Osteoblast (primary cell): ENCODE measurements around the gene MACROH2A1. TPM values are rescaled to one million over a fixed set of nuclear protein-coding genes. Genes with fewer than 3 reads are reported as not detected.
A peak's percentile ranks its signal among the peaks of the same experiment; 100 is the strongest.

Source experiments
- DNase-seq: peaks from one replicate; pipeline ENCODE4 v3.0.0; 2011; ENCODE audit warnings: low spot score, mixed read lengths; ENCODE audit not compliant: insufficient read length; ENCODE audit errors: missing footprints
- H2AFZ ChIP-seq: 2 replicates; pipeline ENCODE4 v1.6.0; 2011; ENCODE audit warnings: mild to moderate bottlenecking, low read length
- H3K27ac ChIP-seq: 2 replicates; pipeline ENCODE4 v1.5.1; 2011; ENCODE audit warnings: mild to moderate bottlenecking, low read depth, low read length, moderate library complexity
- H3K27me3 ChIP-seq: 2 replicates; pipeline ENCODE4 v1.6.0; 2012; ENCODE audit warnings: mild to moderate bottlenecking, control low read depth, inconsistent platforms, low read length, moderate library complexity; ENCODE audit not compliant: insufficient read depth
- H3K36me3 ChIP-seq: 2 replicates; pipeline ENCODE4 v1.5.1; 2011; ENCODE audit warnings: mild to moderate bottlenecking, low read length, control low read depth, moderate library complexity; ENCODE audit not compliant: insufficient read depth
- H3K4me1 ChIP-seq: 2 replicates; pipeline ENCODE4 v1.5.1; 2011; ENCODE audit warnings: mild to moderate bottlenecking, low read length, control low read depth, moderate library complexity; ENCODE audit not compliant: insufficient read depth
- H3K4me2 ChIP-seq: 2 replicates; pipeline ENCODE4 v1.6.0; 2011; ENCODE audit warnings: mild to moderate bottlenecking, low read length; ENCODE audit not compliant: insufficient read depth
- H3K4me3 ChIP-seq: fragments of 200-600 bp; sonication (generic); 3 replicates; pipeline ENCODE4 v1.5.1; 2012; ENCODE audit warnings: mild to moderate bottlenecking, low read length, inconsistent platforms; ENCODE audit not compliant: insufficient read depth
- H3K79me2 ChIP-seq: 2 replicates; pipeline ENCODE4 v1.6.0; 2012; ENCODE audit warnings: mild to moderate bottlenecking, low read length, control low read depth, inconsistent platforms; ENCODE audit not compliant: insufficient read depth
- H3K9me3 ChIP-seq: 2 replicates; pipeline ENCODE4 v1.5.1; 2011; ENCODE audit warnings: low read depth, low read length, control low read depth
- H4K20me1 ChIP-seq: 2 replicates; pipeline ENCODE4 v1.6.0; 2012; ENCODE audit warnings: mild to moderate bottlenecking, low read length, control low read depth; ENCODE audit not compliant: insufficient read depth
- total RNA-seq: library from RNA; depleted of rRNA; stranded (reverse); fragments of >200 nt; gene quantifications from 2 replicates; pipeline ENCODE4 v1.2.3, GENCODE V29; 2012
- TF ChIP-seq, protein P1 (sequence below): IDR thresholded peaks from 2 replicates; pipeline ENCODE4 v1.5.1; 2011; ENCODE audit warnings: mild to moderate bottlenecking, low read depth, low read length, moderate library complexity; ENCODE audit errors: extremely low read depth

Gene MACROH2A1
- total RNA-seq, 1 donor = 162 TPM

DNA sequence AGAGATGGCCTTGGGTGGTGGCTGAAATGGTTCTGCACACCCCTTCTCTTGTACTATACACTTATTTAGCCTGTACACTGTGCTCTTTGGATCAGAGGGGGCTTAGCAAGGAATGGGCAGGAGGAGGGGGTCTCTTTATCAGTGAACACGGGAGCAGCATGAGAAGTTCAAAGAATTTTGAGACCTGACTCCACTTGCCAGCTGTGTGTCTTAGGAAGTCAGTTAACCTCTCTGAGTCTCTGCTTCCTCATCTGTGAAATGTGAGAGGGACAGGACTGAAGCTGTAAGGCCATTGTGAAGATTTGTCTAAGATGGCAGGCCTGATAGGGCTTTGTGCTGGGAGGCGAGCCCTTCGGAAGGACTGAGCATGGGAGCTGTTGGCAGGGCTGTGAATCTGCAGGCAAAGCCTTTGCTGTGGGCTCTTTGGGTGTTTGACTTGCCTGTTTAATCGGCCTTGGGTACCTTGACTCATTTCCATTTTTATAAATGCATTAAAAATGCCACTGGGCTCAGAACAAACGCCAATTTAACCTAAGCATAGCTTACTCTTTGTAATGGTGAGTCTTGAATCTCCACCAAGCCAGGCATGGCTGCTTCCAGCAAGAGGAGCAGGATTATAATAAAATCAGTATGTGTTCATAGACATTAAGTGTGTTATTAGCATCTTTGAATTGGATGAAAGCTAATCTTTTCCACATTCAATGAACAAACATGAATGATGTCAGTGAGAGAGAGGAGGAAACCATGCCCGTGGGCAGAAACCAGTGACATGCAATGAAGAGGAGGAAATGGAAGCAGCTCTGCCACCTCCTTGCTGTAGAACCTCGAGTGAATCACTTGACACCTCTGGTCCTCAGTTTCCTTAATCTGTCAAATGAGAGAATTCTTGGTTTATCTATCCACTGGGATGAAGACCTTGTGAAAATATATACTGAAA is 89.4 kb downstream of the MACROH2A1 start:
- Histone ChIP-seq H3K4me1 (peaks cover 24% of the 10 kb centered on the region), H3K4me3 (no peak overlapping the region), H3K36me3 (no peaks in the 10 kb centered on the region), H3K4me2 (peak overlapping the region; percentile 49), H4K20me1 (no peaks in the 10 kb centered on the region), H2AFZ (no peak overlapping the region), H3K9me3 (no peaks in the 10 kb centered on the region), H3K79me2 (no peaks in the 10 kb centered on the region), H3K27ac (no peak overlapping the region), H3K27me3 (no peaks in the 10 kb centered on the region)
- TF ChIP-seq, protein P1, sequence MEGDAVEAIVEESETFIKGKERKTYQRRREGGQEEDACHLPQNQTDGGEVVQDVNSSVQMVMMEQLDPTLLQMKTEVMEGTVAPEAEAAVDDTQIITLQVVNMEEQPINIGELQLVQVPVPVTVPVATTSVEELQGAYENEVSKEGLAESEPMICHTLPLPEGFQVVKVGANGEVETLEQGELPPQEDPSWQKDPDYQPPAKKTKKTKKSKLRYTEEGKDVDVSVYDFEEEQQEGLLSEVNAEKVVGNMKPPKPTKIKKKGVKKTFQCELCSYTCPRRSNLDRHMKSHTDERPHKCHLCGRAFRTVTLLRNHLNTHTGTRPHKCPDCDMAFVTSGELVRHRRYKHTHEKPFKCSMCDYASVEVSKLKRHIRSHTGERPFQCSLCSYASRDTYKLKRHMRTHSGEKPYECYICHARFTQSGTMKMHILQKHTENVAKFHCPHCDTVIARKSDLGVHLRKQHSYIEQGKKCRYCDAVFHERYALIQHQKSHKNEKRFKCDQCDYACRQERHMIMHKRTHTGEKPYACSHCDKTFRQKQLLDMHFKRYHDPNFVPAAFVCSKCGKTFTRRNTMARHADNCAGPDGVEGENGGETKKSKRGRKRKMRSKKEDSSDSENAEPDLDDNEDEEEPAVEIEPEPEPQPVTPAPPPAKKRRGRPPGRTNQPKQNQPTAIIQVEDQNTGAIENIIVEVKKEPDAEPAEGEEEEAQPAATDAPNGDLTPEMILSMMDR = no peak
- no peak for DNase-seq

DNA sequence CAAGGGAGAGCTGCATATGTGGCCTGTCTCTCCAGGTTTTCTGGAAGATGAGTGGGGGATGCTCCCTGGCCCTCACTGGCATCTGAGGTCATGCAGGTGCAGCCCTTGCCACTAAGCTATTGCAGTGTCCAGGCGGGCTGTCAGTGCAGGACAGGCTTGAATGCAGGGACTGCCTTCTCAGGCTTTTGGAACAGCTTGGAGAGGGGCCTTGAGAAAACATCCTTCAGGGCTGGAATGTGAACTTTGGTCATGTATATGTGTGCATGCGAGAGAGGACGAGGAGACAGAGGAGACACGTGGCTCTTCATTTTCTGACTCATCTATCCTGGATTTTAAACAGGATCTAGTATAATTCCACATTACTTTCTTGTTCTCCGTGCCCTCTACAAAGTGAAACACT is 90.3 kb downstream of the MACROH2A1 start:
- TF ChIP-seq, protein P1 = no peak
- Histone ChIP-seq H3K4me2 (peak overlapping the region; percentile 49), H3K36me3 (no peaks in the 10 kb centered on the region), H2AFZ (no peak overlapping the region), H3K4me1 (peaks cover 24% of the 10 kb centered on the region), H3K27ac (peak overlapping the region; percentile 15), H4K20me1 (no peaks in the 10 kb centered on the region), H3K4me3 (peak overlapping the region; percentile 27), H3K9me3 (no peaks in the 10 kb centered on the region), H3K27me3 (no peaks in the 10 kb centered on the region), H3K79me2 (no peaks in the 10 kb centered on the region)
- DNase-seq = peak; percentile 89

DNA sequence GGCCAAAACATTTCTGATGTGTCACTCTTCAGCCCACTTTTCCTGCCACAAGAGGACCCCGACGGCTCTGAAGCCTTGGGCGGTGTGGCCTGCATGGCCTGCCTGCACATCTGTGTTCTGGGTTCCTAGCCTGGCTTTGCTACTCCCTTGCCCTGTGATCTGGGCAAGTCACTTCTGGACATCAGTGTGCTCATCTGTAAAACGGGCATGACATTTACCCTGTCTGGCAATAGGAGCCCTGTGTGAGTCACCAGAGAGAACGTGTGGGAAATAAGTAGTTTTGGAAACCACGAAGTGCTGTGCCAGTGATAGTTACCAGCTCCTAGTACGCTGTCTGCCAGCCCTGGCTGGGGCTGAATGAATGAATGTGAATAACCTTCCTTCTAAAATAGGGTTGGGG is 90.8 kb downstream of the MACROH2A1 start:
- H3K79me2 ChIP-seq = no peaks in the 10 kb centered on the region
- no peaks in the 10 kb centered on the region for H3K27me3 ChIP-seq
- TF ChIP-seq, protein P1 = no peak
- no peaks in the 10 kb centered on the region for H4K20me1 ChIP-seq
- no peak overlapping the region for H2AFZ ChIP-seq
- peak overlapping the region; percentile 49 for H3K4me2 ChIP-seq
- peaks cover 24% of the 10 kb centered on the region for H3K4me1 ChIP-seq
- DNase-seq = peak; percentile 77
- H3K4me3 ChIP-seq = peak overlapping the region; percentile 27
- peak overlapping the region; percentile 15 for H3K27ac ChIP-seq
- no peaks in the 10 kb centered on the region for H3K36me3 ChIP-seq
- no peaks in the 10 kb centered on the region for H3K9me3 ChIP-seq

DNA sequence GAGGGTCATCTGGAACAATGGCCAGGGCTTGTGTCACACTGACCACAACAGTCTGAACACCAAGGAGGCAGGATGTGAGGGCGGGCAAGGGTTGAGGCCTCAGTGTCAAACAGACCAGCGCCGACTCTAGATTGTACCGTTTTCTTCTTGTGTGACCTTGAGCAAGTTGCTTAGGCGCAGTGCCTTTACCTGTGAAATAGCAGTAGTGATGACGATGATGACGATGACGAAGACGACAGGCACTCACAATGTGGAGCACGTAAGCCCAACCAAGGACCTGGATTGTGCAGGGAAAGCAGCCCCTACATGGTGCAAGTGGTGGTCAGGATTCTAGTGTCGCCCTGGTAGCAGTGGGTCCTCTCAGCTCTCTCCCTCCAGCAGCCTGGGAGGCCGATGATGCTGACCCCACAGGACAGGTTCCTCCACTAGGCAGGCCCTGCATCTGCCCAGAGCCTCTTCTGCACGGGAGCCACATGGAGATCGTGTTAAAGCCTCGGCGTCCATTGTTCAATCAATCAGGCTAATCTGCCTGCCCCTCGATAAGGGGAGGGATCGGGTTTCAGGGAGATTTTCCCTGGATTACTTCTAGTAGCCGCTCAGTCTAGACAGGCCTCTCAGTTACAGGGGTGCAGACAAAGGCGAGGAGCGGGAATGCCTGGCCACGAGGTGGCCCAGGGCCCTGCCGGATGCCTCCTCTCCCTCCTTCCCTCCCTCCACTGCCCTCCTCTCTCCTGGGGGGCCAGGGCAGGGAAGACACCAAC is 91.7 kb downstream of the MACROH2A1 start:
- no peak overlapping the region for H2AFZ ChIP-seq
- TF ChIP-seq, protein P1 = no peak
- H4K20me1 ChIP-seq = no peaks in the 10 kb centered on the region
- H3K4me1 ChIP-seq = peaks cover 24% of the 10 kb centered on the region
- no peaks in the 10 kb centered on the region for H3K9me3 ChIP-seq
- no peak for DNase-seq
- no peak overlapping the region for H3K4me3 ChIP-seq
- no peaks in the 10 kb centered on the region for H3K79me2 ChIP-seq
- no peaks in the 10 kb centered on the region for H3K27me3 ChIP-seq
- H3K4me2 ChIP-seq = no peak overlapping the region
- H3K36me3 ChIP-seq = no peaks in the 10 kb centered on the region
- H3K27ac ChIP-seq = no peak overlapping the region
